HepG2 (cell line): ENCODE measurements around the gene CBLB. TPM values are rescaled to one million over a fixed set of nuclear protein-coding genes. Genes with fewer than 3 reads are reported as not detected.

ENCODE experiments used
- ATF4 ChIP-seq, 2 experiments: fragments of 450-650 bp in 1 of 2; sonication (generic) in 1 of 2; formaldehyde crosslinking; IDR thresholded peaks; 2 replicates each; pipeline versions ENCODE4 v1.5.0 to v1.8.0; 2020 to 2022; ENCODE audit warnings: mild to moderate bottlenecking in 1 of 2, missing genetic modification reagents in 1 of 2
- CHD2 ChIP-seq: IDR thresholded peaks from 2 replicates; pipeline ENCODE4 v1.6.1; 2011; ENCODE audit warnings: low read depth, low read length, improper control_type of control experiment
- HNF4G ChIP-seq, 2 experiments: sonication (generic) in 1 of 2; formaldehyde crosslinking in 1 of 2; IDR thresholded peaks; 2 replicates each; pipeline versions ENCODE4 v1.4.0 to v1.6.1; 2011 to 2020; ENCODE audit warnings: borderline replicate concordance in 2 of 2, low read depth in 2 of 2, mild to moderate bottlenecking in 2 of 2, low read length in 1 of 2, missing genetic modification reagents in 1 of 2, moderate library complexity in 1 of 2
- HOXD1 ChIP-seq: sonication (generic); formaldehyde crosslinking; IDR thresholded peaks from 2 replicates; pipeline ENCODE4 v1.5.0; 2020; ENCODE audit warnings: missing genetic modification reagents
- MAX ChIP-seq: IDR thresholded peaks from 2 replicates; pipeline ENCODE4 v1.6.1; 2012; ENCODE audit warnings: inconsistent platforms
- NFKBIZ ChIP-seq: IDR thresholded peaks from 2 replicates; pipeline ENCODE4 v1.6.1; 2018; ENCODE audit warnings: missing genetic modification reagents, missing compliant biosample characterization
- PHF21A ChIP-seq: sonication (generic); formaldehyde crosslinking; IDR thresholded peaks from 2 replicates; pipeline ENCODE4 v1.5.0; 2020; ENCODE audit warnings: mild to moderate bottlenecking, missing genetic modification reagents
- PREB ChIP-seq: sonication (generic); formaldehyde crosslinking; IDR thresholded peaks from 2 replicates; pipeline ENCODE4 v1.4.0; 2020; ENCODE audit warnings: missing genetic modification reagents
- SP1 ChIP-seq, 2 experiments: fragments of 450-650 bp in 1 of 2; sonication (generic) in 1 of 2; formaldehyde crosslinking in 1 of 2; IDR thresholded peaks; 2 replicates each; pipeline versions ENCODE4 v1.4.0 to v1.6.1; 2016 to 2020; ENCODE audit warnings: missing genetic modification reagents in 1 of 2
- ZBTB42 ChIP-seq: sonication (generic); formaldehyde crosslinking; IDR thresholded peaks from 2 replicates; pipeline ENCODE4 v1.5.0; 2020; ENCODE audit warnings: mild to moderate bottlenecking, missing genetic modification reagents
- ZNF10 ChIP-seq: sonication (generic); formaldehyde crosslinking; IDR thresholded peaks from 2 replicates; pipeline ENCODE4 v1.4.0; 2020; ENCODE audit warnings: mild to moderate bottlenecking, low read depth, missing genetic modification reagents, borderline replicate concordance
- ZNF263 ChIP-seq: sonication (generic); formaldehyde crosslinking; IDR thresholded peaks from 2 replicates; pipeline ENCODE4 v1.4.0; 2020; ENCODE audit warnings: missing genetic modification reagents
- ZNF414 ChIP-seq: sonication (generic); formaldehyde crosslinking; IDR thresholded peaks from 2 replicates; pipeline ENCODE4 v1.5.0; 2020; ENCODE audit warnings: missing genetic modification reagents
- ZNF549 ChIP-seq: sonication (generic); formaldehyde crosslinking; IDR thresholded peaks from 2 replicates; pipeline ENCODE4 v1.5.0; 2020; ENCODE audit warnings: missing genetic modification reagents
- ZNF577 ChIP-seq: sonication (generic); formaldehyde crosslinking; IDR thresholded peaks from 2 replicates; pipeline ENCODE4 v1.4.0; 2020; ENCODE audit warnings: mild to moderate bottlenecking, low read depth, missing genetic modification reagents, borderline replicate concordance
- ZNF652 ChIP-seq: IDR thresholded peaks from 2 replicates; pipeline ENCODE4 v1.6.1; 2016; ENCODE audit warnings: low read depth, borderline replicate concordance
- polyA plus RNA-seq, 8 experiments: library from polyadenylated mRNA; depleted of rRNA in 3 of 8; stranded (reverse) in 7 of 8; unstranded in 1 of 8; fragments of >200 nt; fragmentation: Illumina TruSeq in 4 of 8; extraction: Trizol in 4 of 8; gene quantifications; 2 replicates each; pipeline versions ENCODE4 v1.2.1 to v1.2.3, GENCODE V29; 2011 to 2016; ENCODE audit warnings: low read depth in 4 of 8, missing spikeins in 1 of 8, mixed read lengths in 1 of 8; ENCODE audit not compliant: insufficient read depth in 1 of 8
- total RNA-seq, 5 experiments: library from RNA; depleted of rRNA; stranded (reverse); fragments of >200 nt; fragmentation: Illumina TruSeq; extraction: Trizol; gene quantifications; 2 replicates each; pipeline ENCODE4 v1.2.3, GENCODE V29; 2016; ENCODE audit warnings: low read depth in 1 of 5
- TF ChIP-seq, protein P1 (sequence below): sonication (generic); formaldehyde crosslinking; IDR thresholded peaks from 2 replicates; pipeline ENCODE4 v1.4.0; 2020; ENCODE audit warnings: missing genetic modification reagents
- TF ChIP-seq, protein P2 (sequence below): sonication (generic); formaldehyde crosslinking; IDR thresholded peaks from 2 replicates; pipeline ENCODE4 v1.5.0; 2020; ENCODE audit warnings: mild to moderate bottlenecking, missing genetic modification reagents
- TF ChIP-seq, protein P3 (sequence below): sonication (generic); formaldehyde crosslinking; IDR thresholded peaks from 2 replicates; pipeline ENCODE4 v1.4.0; 2020; ENCODE audit warnings: missing genetic modification reagents, borderline replicate concordance

CBLB gene
- total and polyA plus RNA-seq, 2 of the 13 experiments (the other 11 are each of a cell fraction or from before 2014, with no cell fraction given): 9.8 to 16.4 TPM

DNA sequence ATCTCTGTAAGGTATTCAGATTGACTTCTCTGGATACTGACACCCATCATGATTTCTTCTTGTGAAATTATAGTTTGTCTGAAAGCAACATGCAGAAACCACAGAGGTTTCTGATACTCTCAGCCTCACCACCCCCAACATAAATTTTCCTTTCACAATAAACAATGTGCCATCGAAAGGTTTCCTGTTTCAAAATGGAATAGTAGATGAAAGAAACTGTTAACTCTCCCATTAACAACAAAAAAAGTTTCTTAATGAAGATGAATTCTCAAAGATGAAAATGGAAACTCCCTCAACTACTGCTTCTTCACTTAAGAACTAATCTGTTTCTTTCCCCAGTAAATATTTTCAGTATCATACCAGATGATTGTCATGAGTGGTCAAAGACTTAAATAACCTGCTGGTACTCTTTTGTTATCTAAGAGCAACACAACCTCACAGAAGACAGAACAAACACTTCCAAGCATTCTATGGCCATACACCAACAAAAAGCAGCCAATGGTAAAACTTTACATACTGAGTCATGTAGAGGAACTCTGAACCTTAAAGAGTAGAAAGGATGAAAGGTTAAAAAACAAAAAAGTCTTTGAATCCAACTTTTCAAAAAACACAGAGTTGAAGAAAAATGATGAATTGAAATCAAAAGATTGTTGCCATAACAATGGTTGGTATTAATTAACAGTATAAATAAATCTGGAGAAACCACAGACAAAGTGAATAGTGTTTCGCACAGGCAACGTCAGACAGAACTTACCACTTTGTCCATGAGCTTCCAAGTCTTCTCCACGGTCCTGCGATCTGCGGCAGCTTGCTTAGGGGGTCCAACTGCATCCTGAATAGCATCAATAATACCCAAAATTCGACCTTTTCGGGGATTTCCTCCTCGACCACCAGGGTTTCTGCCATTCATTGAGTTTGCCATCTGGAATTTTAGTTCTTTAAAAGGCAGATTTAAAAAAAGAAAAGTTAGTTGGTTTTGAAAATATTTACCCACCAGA lies 1.9 kb downstream of the CBLB start (continued):
- TF ChIP-seq ZNF263 (CRISPR knock-in tag) (no peak), MAX (no peak), HNF4G (IDR thresholded peaks at IDR 0.05; ENCODE audit: borderline replicate concordance, low read depth, low read length) (peak; percentile 22; the same call in 1 of the 2 replicates), HNF4G (CRISPR knock-in tag; IDR thresholded peaks at IDR 0.05; ENCODE audit: borderline replicate concordance, low read depth) (no peak), ZNF549 (CRISPR knock-in tag) (no peak), ZNF652 (CRISPR knock-in tag) (no peak; the same call in 1 of the 2 replicates), HOXD1 (no peak), ZNF414 (CRISPR knock-in tag) (no peak), ZNF10 (CRISPR knock-in tag) (no peak), PREB (CRISPR knock-in tag) (no peak), CHD2 (no peak), ZNF577 (CRISPR knock-in tag) (no peak), SP1 (IDR thresholded peaks at IDR 0.05) (no peak), SP1 (CRISPR knock-in tag; IDR thresholded peaks at IDR 0.05) (no peak), NFKBIZ (CRISPR knock-in tag) (no peak), ZBTB42 (CRISPR knock-in tag) (no peak), ATF4 (CRISPR knock-in tag; IDR thresholded peaks at IDR 0.05) (no peak), PHF21A (no peak)
- TF ChIP-seq, protein P1, sequence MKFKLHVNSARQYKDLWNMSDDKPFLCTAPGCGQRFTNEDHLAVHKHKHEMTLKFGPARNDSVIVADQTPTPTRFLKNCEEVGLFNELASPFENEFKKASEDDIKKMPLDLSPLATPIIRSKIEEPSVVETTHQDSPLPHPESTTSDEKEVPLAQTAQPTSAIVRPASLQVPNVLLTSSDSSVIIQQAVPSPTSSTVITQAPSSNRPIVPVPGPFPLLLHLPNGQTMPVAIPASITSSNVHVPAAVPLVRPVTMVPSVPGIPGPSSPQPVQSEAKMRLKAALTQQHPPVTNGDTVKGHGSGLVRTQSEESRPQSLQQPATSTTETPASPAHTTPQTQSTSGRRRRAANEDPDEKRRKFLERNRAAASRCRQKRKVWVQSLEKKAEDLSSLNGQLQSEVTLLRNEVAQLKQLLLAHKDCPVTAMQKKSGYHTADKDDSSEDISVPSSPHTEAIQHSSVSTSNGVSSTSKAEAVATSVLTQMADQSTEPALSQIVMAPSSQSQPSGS (CRISPR knock-in tag): no peak
- TF ChIP-seq, protein P2, sequence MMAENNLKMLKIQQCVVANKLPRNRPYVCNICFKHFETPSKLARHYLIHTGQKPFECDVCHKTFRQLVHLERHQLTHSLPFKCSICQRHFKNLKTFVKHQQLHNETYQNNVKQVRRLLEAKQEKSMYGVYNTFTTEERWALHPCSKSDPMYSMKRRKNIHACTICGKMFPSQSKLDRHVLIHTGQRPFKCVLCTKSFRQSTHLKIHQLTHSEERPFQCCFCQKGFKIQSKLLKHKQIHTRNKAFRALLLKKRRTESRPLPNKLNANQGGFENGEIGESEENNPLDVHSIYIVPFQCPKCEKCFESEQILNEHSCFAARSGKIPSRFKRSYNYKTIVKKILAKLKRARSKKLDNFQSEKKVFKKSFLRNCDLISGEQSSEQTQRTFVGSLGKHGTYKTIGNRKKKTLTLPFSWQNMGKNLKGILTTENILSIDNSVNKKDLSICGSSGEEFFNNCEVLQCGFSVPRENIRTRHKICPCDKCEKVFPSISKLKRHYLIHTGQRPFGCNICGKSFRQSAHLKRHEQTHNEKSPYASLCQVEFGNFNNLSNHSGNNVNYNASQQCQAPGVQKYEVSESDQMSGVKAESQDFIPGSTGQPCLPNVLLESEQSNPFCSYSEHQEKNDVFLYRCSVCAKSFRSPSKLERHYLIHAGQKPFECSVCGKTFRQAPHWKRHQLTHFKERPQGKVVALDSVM (CRISPR knock-in tag): no peak
- TF ChIP-seq, protein P3, sequence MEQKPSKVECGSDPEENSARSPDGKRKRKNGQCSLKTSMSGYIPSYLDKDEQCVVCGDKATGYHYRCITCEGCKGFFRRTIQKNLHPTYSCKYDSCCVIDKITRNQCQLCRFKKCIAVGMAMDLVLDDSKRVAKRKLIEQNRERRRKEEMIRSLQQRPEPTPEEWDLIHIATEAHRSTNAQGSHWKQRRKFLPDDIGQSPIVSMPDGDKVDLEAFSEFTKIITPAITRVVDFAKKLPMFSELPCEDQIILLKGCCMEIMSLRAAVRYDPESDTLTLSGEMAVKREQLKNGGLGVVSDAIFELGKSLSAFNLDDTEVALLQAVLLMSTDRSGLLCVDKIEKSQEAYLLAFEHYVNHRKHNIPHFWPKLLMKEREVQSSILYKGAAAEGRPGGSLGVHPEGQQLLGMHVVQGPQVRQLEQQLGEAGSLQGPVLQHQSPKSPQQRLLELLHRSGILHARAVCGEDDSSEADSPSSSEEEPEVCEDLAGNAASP (CRISPR knock-in tag): 0 out of 2 replicates have a peak, but pooled peaks have one; percentile 28
